Peyer's patch (tissue), 4 donors: ENCODE measurements around the gene EFNA5. TPM values are rescaled to one million over a fixed set of nuclear protein-coding genes. Genes with fewer than 3 reads are reported as not detected.

ENCODE experiments used
- DNase-seq, 3 donors: peaks; one replicate each; pipeline ENCODE4 v3.0.0-alpha.2; 2017 to 2019
- H3K27ac ChIP-seq, 4 donors: fragments of 200-600 bp; sonication (generic); one replicate each; pipeline ENCODE4 v1.5.1; 2016 to 2019
- H3K27me3 ChIP-seq, 2 donors: fragments of 200-600 bp; sonication (generic); one replicate each; pipeline ENCODE4 v1.5.1; 2019
- H3K36me3 ChIP-seq, 3 donors: fragments of 200-600 bp; sonication (generic); one replicate each; pipeline ENCODE4 v1.5.1; 2016 to 2019
- H3K4me1 ChIP-seq, 4 donors: fragments of 200-600 bp; sonication (generic); one replicate each; pipeline ENCODE4 v1.5.1; 2016 to 2019
- H3K4me3 ChIP-seq, 4 donors: fragments of 200-600 bp; sonication (generic); 1 replicate in 3 of 4; 2 replicates in 1 of 4; pipeline ENCODE4 v1.5.1; 2016 to 2019; ENCODE audit warnings: mild to moderate bottlenecking in 1 of 4
- H3K9me3 ChIP-seq, 4 donors: fragments of 200-600 bp; sonication (generic); one replicate each; pipeline ENCODE4 v1.5.1; 2016 to 2019; ENCODE audit warnings: mild to moderate bottlenecking in 1 of 4
- POLR2A ChIP-seq, 2 donors: fragments of 450-650 bp; IDR thresholded peaks; one replicate each; pipeline ENCODE4 v1.5.1; 2017; ENCODE audit warnings: antibody characterized with exemption in 2 of 2, mild to moderate bottlenecking in 2 of 2, moderate library complexity in 2 of 2
- total RNA-seq, 4 donors: library from RNA; depleted of rRNA; stranded (reverse); fragments of >200 nt; gene quantifications; one replicate each; pipeline ENCODE4 v1.1.0, GENCODE V29; 2016
- TF ChIP-seq, protein P1 (sequence below), 6 experiments: fragments of 450-650 bp in 4 of 6; fragments of 200-600 bp in 2 of 6; sonication (generic) in 1 of 6; IDR thresholded peaks; one replicate each; pipeline ENCODE4 v1.5.1; 2017 to 2019; ENCODE audit warnings: antibody characterized with exemption in 6 of 6, mild to moderate bottlenecking in 3 of 6, moderate library complexity in 1 of 6

Gene EFNA5
- total RNA-seq, 4 donors from 2014 or later: 1.1 to 27.5 (median 1.1) TPM; not detected in 1

DNA sequence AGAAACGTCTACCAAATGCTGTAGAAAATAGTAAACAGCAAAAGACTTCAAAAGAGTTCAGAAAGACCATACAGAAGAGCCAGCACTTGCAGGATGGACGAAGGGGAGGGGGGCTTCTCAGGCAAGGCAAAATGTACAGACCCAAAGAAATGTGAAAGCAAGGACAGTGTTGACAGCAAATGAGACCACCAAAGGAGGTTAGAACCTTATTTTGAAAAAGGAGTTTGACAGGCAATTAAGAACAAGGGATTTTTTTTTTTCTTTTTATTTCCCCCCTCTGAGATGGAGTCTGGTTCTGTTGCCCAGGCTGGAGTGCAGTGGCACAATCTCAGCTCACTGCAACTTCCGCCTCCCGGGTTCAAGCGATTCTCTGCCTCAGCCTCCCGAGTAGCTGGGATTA is 223.2 kb downstream of the EFNA5 start:
- Histone ChIP-seq H3K27ac (no peak overlapping the region), H3K27me3 (no peaks in the 10 kb centered on the region), H3K4me1 (no peaks in the 10 kb centered on the region), H3K9me3 (no peaks in the 10 kb centered on the region), H3K4me3 (no peak overlapping the region), H3K36me3 (no peaks in the 10 kb centered on the region)
- no peak for DNase-seq
- TF ChIP-seq, protein P1, sequence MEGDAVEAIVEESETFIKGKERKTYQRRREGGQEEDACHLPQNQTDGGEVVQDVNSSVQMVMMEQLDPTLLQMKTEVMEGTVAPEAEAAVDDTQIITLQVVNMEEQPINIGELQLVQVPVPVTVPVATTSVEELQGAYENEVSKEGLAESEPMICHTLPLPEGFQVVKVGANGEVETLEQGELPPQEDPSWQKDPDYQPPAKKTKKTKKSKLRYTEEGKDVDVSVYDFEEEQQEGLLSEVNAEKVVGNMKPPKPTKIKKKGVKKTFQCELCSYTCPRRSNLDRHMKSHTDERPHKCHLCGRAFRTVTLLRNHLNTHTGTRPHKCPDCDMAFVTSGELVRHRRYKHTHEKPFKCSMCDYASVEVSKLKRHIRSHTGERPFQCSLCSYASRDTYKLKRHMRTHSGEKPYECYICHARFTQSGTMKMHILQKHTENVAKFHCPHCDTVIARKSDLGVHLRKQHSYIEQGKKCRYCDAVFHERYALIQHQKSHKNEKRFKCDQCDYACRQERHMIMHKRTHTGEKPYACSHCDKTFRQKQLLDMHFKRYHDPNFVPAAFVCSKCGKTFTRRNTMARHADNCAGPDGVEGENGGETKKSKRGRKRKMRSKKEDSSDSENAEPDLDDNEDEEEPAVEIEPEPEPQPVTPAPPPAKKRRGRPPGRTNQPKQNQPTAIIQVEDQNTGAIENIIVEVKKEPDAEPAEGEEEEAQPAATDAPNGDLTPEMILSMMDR (IDR thresholded peaks at IDR 0.05): no peak
- TF ChIP-seq POLR2A (IDR thresholded peaks at IDR 0.05): no peak

- Histone ChIP-seq H3K9me3 (no peaks in the 10 kb centered on the region), H3K4me3 (no peak overlapping the region), H3K27ac (no peak overlapping the region), H3K4me1 (no peaks in the 10 kb centered on the region), H3K36me3 (no peaks in the 10 kb centered on the region), H3K27me3 (no peaks in the 10 kb centered on the region)
- TF ChIP-seq, protein P1 (IDR thresholded peaks at IDR 0.05): no peak
- DNase-seq: no peak
These were observed 223.8 kb downstream of the EFNA5 start for GRCh38 chr5:107446972-107447371.

GRCh38 chr5:107444300-107444699 is 226.4 kb downstream of the EFNA5 start:
- DNase-seq: no peak

DNA sequence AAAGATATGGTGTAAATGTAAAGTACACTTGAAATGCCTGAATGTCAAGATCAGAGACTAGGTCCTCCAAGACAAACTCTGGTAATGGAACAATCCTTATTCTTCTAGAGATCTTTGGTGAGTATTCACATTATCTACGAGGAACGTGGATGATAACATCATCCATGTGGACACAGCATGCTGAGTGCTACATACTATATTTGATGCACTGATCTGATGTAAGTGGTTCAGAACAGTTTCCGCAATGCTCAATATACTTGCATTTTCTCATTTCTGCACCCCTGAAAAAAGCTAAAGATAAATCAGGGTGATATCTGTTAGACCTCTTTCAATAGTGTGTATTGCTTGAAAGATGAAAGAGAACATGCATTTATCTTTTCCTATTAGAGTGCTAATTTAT is 226.8 kb downstream of the EFNA5 start:
- DNase-seq: no peak
- Histone ChIP-seq H3K27me3 (no peaks in the 10 kb centered on the region), H3K9me3 (no peaks in the 10 kb centered on the region), H3K4me3 (no peak overlapping the region), H3K4me1 (no peaks in the 10 kb centered on the region), H3K27ac (no peak overlapping the region), H3K36me3 (no peaks in the 10 kb centered on the region)
- no peak for TF ChIP-seq POLR2A (IDR thresholded peaks at IDR 0.05)
- TF ChIP-seq, protein P1 (IDR thresholded peaks at IDR 0.05): no peak

More at GRCh38 chr5:107444300-107444699, 226.4 kb downstream of the EFNA5 start:
- Histone ChIP-seq H3K4me3 (no peak overlapping the region), H3K27ac (no peak overlapping the region), H3K4me1 (no peaks in the 10 kb centered on the region), H3K36me3 (no peaks in the 10 kb centered on the region), H3K9me3 (no peaks in the 10 kb centered on the region), H3K27me3 (no peaks in the 10 kb centered on the region)
- TF ChIP-seq, protein P1 (IDR thresholded peaks at IDR 0.05): no peak
- TF ChIP-seq POLR2A (IDR thresholded peaks at IDR 0.05): no peak

GRCh38 chr5:107442452-107442851 is 228.3 kb downstream of the EFNA5 start:
- Histone ChIP-seq H3K4me1 (no peaks in the 10 kb centered on the region), H3K4me3 (no peak overlapping the region), H3K27ac (no peak overlapping the region), H3K36me3 (no peaks in the 10 kb centered on the region), H3K9me3 (no peaks in the 10 kb centered on the region), H3K27me3 (no peaks in the 10 kb centered on the region)
- TF ChIP-seq, protein P1 (IDR thresholded peaks at IDR 0.05): no peak
- TF ChIP-seq POLR2A (IDR thresholded peaks at IDR 0.05): no peak
- no peak for DNase-seq

- Histone ChIP-seq H3K4me3 (no peak overlapping the region), H3K27ac (no peak overlapping the region), H3K4me1 (no peaks in the 10 kb centered on the region), H3K36me3 (no peaks in the 10 kb centered on the region), H3K9me3 (no peaks in the 10 kb centered on the region), H3K27me3 (no peaks in the 10 kb centered on the region)
- TF ChIP-seq POLR2A (IDR thresholded peaks at IDR 0.05): no peak
- TF ChIP-seq, protein P1 (IDR thresholded peaks at IDR 0.05): no peak
- DNase-seq: no peak
These were observed 230.9 kb downstream of the EFNA5 start for GRCh38 chr5:107439832-107440231.
